HL-60 (cell line): ENCODE measurements around the gene ZNF277.

ENCODE experiments used
- DNase-seq, 2 experiments: peaks; one replicate each; pipeline ENCODE4 v3.0.0-alpha.2; 2010 to 2020; ENCODE audit warnings: low read depth in 1 of 2, low spot score in 1 of 2
- H3K27ac ChIP-seq: fragments of 250-450 bp; sonication (Bioruptor Pico); replicated peaks from 2 replicates; pipeline ENCODE4 v1.5.1; 2020; ENCODE audit warnings: mild to moderate bottlenecking, moderate library complexity
- H3K27me3 ChIP-seq: fragments of 250-450 bp; sonication (Bioruptor Pico); 2 replicates; pipeline ENCODE4 v1.5.1; 2021; ENCODE audit warnings: mild to moderate bottlenecking, moderate library complexity; ENCODE audit not compliant: insufficient read depth, poor library complexity, severe bottlenecking
- H3K4me3 ChIP-seq: replicated peaks from 2 replicates; pipeline ENCODE4 v1.5.1; 2011; ENCODE audit warnings: mild to moderate bottlenecking, control low read depth, low read length; ENCODE audit not compliant: insufficient read depth
- CTCF ChIP-seq: IDR thresholded peaks from one replicate; pipeline ENCODE4 v1.5.1; 2011; ENCODE audit warnings: low read length, control low read depth, inconsistent platforms; ENCODE audit not compliant: insufficient read depth
- GABPA ChIP-seq: IDR thresholded peaks from 2 replicates; pipeline ENCODE4 v1.6.1; 2012; ENCODE audit warnings: low read depth
- POLR2AphosphoS5 ChIP-seq: IDR thresholded peaks from 2 replicates; pipeline ENCODE4 v1.6.1; 2012; ENCODE audit warnings: low read depth
- SPI1 ChIP-seq: IDR thresholded peaks from 2 replicates; pipeline ENCODE4 v1.6.1; 2012; ENCODE audit warnings: low read depth, mild to moderate bottlenecking, borderline replicate concordance
- TF ChIP-seq, protein P1 (sequence below): IDR thresholded peaks from 2 replicates; pipeline ENCODE4 v1.6.1; 2012; ENCODE audit warnings: low read depth; ENCODE audit not compliant: insufficient replicate concordance

The ZNF277 gene

DNA sequence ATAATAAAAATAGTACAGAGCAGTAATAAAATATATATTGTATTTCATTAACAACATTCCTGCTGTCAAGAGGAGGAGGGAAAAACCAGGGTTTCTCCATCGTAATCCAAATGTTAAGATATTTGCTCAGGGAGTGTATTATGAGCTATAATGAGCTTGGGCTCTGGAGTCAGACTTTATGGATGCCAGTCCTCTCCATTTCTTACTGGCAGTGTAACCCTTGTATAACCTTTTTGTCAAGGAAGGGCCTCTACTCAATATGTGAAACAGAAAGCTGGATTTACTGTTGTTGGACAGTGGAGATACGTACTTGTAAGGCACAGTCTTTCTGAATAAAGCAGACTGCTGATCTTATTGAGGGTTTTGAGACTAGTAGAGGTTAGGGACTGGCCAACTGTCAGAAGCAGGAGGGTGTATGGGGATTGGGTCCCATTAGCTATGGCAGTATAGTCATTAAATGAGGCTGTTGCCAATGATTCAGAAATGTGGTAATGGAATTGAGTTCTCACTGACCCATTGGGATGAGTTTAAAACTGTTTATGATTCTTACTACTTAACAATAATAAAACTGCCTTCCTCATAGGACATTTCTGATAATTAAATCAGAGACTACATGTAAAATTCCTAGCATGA is 56.5 kb downstream of the ZNF277 start:
- H3K27ac ChIP-seq = no peak overlapping the region
- no peak for DNase-seq
- TF ChIP-seq POLR2AphosphoS5 (no peak), CTCF (no peak), GABPA (no peak), SPI1 (no peak)
- TF ChIP-seq, protein P1, sequence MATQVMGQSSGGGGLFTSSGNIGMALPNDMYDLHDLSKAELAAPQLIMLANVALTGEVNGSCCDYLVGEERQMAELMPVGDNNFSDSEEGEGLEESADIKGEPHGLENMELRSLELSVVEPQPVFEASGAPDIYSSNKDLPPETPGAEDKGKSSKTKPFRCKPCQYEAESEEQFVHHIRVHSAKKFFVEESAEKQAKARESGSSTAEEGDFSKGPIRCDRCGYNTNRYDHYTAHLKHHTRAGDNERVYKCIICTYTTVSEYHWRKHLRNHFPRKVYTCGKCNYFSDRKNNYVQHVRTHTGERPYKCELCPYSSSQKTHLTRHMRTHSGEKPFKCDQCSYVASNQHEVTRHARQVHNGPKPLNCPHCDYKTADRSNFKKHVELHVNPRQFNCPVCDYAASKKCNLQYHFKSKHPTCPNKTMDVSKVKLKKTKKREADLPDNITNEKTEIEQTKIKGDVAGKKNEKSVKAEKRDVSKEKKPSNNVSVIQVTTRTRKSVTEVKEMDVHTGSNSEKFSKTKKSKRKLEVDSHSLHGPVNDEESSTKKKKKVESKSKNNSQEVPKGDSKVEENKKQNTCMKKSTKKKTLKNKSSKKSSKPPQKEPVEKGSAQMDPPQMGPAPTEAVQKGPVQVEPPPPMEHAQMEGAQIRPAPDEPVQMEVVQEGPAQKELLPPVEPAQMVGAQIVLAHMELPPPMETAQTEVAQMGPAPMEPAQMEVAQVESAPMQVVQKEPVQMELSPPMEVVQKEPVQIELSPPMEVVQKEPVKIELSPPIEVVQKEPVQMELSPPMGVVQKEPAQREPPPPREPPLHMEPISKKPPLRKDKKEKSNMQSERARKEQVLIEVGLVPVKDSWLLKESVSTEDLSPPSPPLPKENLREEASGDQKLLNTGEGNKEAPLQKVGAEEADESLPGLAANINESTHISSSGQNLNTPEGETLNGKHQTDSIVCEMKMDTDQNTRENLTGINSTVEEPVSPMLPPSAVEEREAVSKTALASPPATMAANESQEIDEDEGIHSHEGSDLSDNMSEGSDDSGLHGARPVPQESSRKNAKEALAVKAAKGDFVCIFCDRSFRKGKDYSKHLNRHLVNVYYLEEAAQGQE = no peak
- no peaks in the 10 kb centered on the region for H3K27me3 ChIP-seq
- no peak overlapping the region for H3K4me3 ChIP-seq

- Histone ChIP-seq H3K27me3 (no peaks in the 10 kb centered on the region), H3K27ac (no peak overlapping the region), H3K4me3 (no peak overlapping the region)
- TF ChIP-seq POLR2AphosphoS5 (no peak), GABPA (no peak), CTCF (no peak), SPI1 (no peak)
- TF ChIP-seq, protein P1 = no peak
- no peak for DNase-seq
Observed at GRCh38 chr7:112263519-112263918, 57.0 kb downstream of the ZNF277 start.

- TF ChIP-seq POLR2AphosphoS5 (no peak), CTCF (no peak), SPI1 (no peak), GABPA (no peak)
- TF ChIP-seq, protein P1 = no peak
- Histone ChIP-seq H3K27me3 (no peaks in the 10 kb centered on the region), H3K27ac (no peak overlapping the region), H3K4me3 (no peak overlapping the region)
- DNase-seq = no peak
Observed at GRCh38 chr7:112266141-112266540, 59.6 kb downstream of the ZNF277 start.
